22Rv1 (cell line): ENCODE measurements around the gene SLC1A2.

Source experiments
- CTCF ChIP-seq: fragments of 450-650 bp; IDR thresholded peaks from 2 replicates; pipeline ENCODE4 v1.5.1; 2017; ENCODE audit warnings: mild to moderate bottlenecking
- ZFX ChIP-seq: fragments of 450-650 bp; IDR thresholded peaks from 2 replicates; pipeline ENCODE4 v1.6.1; 2017; ENCODE audit warnings: antibody characterized with exemption, borderline replicate concordance

GRCh38 chr11:35210876-35211546 is 208.3 kb downstream of the SLC1A2 start:
- TF ChIP-seq CTCF (no peak), ZFX (no peak)
